ENCODE measurements around the gene SMURF1. TPM values are rescaled to one million over a fixed set of nuclear protein-coding genes. Genes with fewer than 3 reads are reported as not detected.

SMURF1 gene
- total RNA-seq, 1 donor from 2014 or later = 13.5 TPM

GRCh38 chr7:99099499-99100077, 44.3 kb downstream of the SMURF1 start:
- ATAC-seq (no peak), DNase-seq (ENCODE audit: low spot score) (no peak)

DNA sequence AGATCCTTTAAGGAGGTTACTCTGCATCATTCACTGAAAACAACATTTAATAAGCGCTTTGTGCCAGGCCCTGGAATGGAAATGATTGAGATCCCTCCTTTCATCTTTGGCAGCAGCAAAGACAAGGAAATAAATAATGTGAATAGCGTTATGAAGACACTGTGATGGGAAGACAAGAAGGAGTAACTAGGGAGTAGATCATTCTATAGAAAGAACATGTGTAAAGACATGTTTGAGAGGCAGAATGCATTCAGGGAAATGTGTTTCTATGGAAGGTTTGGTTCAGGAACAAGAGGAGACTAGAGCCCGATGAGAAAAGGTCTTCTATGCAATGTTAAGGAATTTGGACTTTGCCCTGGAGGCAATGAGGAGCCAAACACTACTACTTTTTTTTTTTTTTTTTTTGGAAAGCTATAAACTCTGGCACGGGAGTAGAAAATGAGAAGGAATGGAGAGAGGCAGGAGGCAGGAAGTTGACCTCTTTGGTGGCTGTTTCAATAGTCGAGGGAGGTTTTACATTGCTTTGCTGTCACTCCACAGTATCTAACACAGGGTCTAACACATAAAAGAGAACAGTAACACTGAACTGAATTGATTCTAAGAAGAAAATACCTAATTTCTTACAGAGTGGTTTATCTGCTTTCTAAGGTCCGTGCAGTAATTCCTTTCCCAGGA, 44.9 kb downstream of the SMURF1 start:
- DNase-seq (ENCODE audit: low spot score) (no peak), ATAC-seq (peak; percentile 75)

- DNase-seq (ENCODE audit: low spot score) = no peak
- peak; percentile 59 for ATAC-seq
Measured at GRCh38 chr7:99098286-99098823, 45.6 kb downstream of the SMURF1 start.

DNA sequence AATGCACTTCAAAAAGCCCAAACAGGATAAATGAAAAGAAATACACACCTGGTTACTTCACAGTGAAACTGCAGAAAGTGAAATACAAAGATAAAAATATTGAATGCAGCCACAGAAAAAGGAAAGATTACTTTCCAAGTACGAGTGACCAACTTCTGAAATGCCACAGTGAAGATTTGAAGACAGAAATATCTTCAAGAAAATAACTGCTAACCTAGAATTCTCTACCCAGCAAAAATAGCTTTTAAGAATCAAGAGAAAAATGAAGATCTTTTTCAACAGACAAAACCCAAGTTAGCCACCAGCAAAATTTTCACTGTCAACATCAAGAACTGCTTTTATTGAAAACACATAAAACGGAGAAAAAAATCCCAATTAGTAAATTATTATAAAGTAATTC, 46.2 kb downstream of the SMURF1 start:
- no peak for ATAC-seq
- DNase-seq (ENCODE audit: low spot score) = no peak

DNA sequence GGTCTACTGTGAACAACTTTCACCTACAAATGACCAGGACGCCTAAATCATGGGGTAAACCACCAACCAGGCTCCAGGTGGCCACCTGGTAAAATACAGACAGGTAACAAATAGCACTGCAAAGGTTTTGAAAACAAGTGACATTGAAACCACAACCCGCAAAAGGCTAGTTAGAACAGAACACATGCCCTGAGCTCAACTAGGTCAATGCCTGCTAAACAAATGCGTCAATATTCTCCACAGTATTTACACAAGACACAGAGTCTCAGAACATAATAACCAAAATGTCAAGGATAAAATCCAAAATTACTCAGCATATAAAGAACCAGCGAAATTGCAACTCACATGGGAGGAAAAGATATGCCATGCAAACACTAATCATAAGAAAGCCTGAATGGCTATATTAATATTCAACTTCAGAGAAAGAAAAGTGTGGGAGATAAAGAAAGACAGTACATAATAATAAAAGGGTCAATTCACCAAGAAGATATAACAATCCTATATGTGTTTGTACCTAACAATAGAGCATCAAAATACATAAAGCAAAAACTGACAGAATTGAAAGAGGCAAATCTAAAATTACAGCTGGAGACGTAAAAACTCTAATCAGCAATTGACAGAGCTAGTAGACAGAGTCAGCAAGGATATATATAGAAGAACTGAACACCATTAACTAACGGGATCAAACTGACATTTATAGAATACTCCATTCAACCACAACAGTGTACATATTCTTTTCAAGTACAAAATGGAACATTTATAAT, 47.6 kb downstream of the SMURF1 start:
- DNase-seq (ENCODE audit: low spot score) (peak; percentile 67), ATAC-seq (peak; percentile 75)

DNA sequence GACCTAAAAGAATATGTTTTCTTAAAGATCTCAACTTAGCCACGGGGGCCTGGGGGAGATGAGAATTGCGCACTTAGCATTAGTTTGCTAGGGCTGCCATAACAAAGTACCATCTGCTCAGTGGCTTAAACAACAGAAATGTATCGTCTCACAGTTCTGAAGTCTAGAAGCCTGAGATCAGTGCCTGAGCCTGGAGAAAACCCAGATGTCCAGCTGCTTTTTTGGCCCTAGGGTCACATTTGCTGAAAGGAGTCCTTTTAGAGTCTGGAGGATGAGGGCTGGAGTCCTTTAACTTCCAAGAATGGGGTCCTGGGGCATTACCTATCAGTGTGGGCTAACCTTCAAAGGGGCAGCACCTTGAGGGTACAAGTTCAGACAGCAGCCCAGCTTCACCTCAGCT, 48.2 kb downstream of the SMURF1 start:
- ATAC-seq (peak; percentile 20), DNase-seq (ENCODE audit: low spot score) (no peak)

DNA sequence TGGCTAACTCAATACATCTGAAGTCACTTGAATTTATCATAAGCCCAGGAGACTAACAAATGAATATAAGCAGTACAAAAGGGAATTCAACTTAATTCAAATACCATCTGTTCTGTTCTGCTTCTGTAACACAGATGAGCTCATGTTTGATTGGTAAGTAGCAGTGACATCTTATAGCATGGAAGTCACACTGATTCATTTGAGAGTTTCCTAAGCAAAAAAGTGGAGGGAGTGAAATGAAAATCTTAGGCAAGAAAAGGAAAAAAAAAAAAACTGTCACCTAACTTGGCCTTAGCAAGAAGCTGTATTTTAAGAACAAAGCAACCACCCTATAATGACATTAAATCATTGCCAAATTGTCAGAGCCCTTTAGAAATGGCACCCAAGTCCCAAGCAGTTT, 49.5 kb downstream of the SMURF1 start:
- DNase-seq (ENCODE audit: low spot score) = no peak
- no peak for ATAC-seq

GRCh38 chr7:99092064-99092720, 51.7 kb downstream of the SMURF1 start:
- DNase-seq (ENCODE audit: low spot score) (peak; percentile 83), ATAC-seq (peak; percentile 66)

GRCh38 chr7:99090771-99091542, 53.0 kb downstream of the SMURF1 start:
- ATAC-seq = no peak

DNA sequence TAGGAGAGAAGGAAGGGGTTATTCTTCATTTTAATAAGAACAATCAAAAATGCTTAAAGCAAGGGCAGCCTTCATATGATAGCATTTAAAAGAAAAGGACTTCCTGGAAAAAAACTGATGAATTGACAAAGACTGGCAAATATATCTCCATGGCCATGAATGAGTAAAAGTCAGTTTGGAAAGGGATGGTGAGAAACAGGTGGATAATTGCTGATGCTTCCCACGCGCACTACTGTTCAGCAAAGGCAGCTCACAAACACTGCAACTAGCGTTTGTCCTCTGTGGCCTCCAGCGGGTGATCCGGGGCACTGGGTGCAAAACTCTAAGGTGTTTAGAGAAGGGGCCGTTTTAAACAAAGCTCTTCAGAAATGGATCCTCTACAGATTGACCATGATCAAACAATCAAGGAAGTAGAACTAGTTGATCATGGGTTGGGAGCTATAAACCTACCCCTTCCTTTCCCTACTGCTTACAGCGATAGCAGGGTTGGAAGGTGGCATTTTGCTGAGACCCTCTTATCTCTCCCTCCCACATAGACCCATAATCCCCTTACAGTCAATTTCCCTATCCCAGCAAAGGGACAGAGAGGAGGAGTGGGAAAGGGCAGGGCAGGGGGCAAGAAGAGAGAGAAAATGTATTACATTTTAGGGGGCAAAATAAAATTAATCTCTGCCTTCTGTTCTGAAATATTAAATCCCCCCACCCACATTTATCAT, 53.8 kb downstream of the SMURF1 start:
- ATAC-seq = no peak
- DNase-seq (ENCODE audit: low spot score) = no peak

More at GRCh38 chr7:99090771-99091542, 53.0 kb downstream of the SMURF1 start:
- no peak for DNase-seq (ENCODE audit: low spot score)

DNA sequence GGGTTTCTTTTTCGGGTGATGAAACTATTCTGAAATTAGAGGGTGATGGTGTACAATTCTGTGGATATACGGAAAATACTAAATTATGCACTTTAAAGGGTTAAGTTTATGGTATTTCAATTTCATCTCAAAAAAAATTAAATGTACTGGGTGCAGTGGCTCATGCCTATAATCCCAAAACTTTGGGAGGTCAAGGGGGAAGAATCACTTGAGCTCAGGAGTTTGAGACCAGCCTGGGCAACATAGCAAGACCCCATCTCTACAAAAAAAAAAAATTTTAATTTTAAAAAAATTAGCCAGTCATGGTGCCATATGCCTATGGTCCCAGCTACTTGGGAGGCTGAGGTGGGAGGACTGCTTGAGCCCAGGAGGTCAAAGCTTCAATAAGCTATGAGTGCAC, 57.0 kb downstream of the SMURF1 start:
- DNase-seq (ENCODE audit: low spot score) = no peak
- no peak for ATAC-seq

DNA sequence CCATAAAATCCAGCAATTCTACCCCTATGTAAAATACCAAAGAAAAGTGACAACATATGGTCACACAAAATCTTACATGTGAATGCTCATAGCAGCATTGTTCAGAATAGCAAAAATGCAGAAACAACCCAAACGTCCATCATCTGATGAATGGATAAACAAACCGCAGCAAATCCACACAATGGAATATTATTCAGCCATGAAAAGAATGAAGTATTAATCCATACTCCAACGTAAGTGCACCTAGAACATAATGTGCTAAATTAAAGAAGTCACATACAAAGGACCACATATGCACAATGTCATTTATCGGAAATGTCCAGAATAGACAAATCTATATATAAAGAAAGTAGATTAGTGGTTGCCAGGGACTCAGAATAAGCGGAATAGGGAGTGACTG, 57.4 kb downstream of the SMURF1 start:
- no peak for ATAC-seq
- DNase-seq (ENCODE audit: low spot score) = no peak

GRCh38 chr7:99083733-99084132, 60.2 kb downstream of the SMURF1 start:
- DNase-seq (ENCODE audit: low spot score) (no peak), ATAC-seq (peak; percentile 14)

DNA sequence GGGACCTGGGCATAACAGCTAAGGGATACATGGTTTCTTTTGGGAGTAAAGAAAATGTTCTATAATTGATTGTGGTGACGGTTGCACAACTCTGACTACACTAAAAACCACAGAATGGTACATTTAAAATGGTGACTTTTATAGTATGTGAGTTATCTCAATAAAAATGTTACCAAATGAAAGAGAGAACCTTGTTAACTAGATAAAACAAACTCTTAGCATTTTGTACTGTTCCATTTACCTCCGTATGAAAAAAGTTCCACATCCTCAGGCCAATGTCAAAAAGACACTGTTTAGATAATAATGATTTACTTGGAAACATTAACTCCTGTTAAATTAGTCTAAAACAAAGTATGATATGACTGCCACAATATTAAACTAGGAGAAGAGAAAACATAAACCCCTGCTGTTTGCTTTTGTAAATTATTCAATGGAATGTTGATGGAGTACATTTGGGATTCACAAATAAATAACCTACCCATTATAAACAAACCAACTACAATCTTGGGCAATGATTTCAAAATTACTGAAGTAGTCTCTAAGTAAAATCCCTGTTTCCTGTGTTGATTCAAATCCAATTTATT, 60.7 kb downstream of the SMURF1 start:
- no peak for ATAC-seq
- DNase-seq (ENCODE audit: low spot score) = no peak

- no peak for ATAC-seq
- no peak for DNase-seq (ENCODE audit: low spot score)
Measured at GRCh38 chr7:99080679-99081078, 63.2 kb downstream of the SMURF1 start.

DNA sequence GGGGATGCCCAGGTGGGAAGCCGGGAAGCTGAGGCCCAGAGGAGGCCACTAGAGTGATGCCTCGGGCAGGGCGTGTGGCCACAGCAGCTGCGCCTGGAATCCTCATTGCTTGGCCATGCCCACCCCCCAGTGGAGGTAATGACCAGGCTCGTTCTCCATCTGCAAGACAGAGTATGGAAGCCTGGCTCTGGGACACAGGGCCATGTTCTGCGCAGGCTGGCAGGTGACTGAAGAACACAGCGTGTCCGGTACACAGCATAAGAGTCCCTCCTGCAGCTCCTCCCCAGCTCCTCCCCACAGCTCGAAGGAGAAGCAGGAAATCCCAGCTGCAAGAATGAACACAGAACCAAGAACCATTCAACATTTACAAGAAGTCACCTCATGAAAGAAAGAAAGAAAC, 64.8 kb downstream of the SMURF1 start:
- DNase-seq (ENCODE audit: low spot score) (no peak), ATAC-seq (peak; percentile 35)

DNA sequence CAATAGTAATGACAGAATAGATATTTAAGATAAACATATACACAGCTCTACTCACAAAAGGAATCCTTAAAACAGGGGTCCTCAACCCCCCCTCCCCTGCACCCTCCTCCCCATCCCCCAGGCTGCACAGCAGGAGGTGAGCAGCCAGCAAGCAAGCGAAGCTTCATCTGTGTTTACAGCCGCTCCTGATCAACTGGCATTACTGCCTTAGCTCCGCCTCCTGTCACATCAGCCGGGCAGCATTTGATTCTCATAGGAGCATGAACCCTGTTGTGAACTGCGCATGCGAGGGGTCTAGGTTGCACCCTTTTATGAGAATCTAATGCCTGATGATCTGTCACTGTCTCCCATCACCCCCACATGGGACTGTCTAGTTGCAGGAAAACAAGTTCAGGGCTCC, 65.5 kb downstream of the SMURF1 start:
- DNase-seq (ENCODE audit: low spot score) (no peak), ATAC-seq (peak; percentile 23)

DNA sequence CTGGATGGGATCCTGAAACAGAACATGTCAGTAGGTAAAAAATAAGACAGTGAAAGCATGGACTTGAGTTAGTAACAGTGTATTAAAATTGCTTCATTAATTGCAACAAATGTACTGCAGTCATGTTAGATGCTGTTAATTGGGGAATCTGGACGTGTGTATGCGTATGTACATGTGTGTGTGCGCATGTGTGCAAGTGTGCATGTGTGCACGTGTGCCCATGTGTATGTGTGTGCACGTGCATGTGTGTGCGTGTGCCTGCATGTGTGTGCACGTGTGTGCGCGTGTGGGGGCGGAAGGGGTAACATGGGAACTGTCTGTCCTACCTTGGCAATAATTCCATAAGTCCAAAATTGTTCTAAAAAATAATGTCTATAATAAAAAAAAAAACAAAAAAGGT, 67.3 kb downstream of the SMURF1 start:
- ATAC-seq (no peak), DNase-seq (ENCODE audit: low spot score) (no peak)

- DNase-seq (ENCODE audit: low spot score) (no peak), ATAC-seq (no peak)
Measured at GRCh38 chr7:99073839-99074446, 70.0 kb downstream of the SMURF1 start.

Measured in left lobe of liver (tissue), 2 donors.